Measurements from ENCODE around the gene ASCL2.

Gene ASCL2

GRCh38 chr11:2224254-2224653 is 46.1 kb downstream of the ASCL2 start:
- no peak for DNase-seq (ENCODE audit: low spot score)

GRCh38 chr11:2223153-2223794 is 47.1 kb downstream of the ASCL2 start:
- DNase-seq (ENCODE audit: low spot score), result no peak

- no peak for DNase-seq (ENCODE audit: low spot score)
Observed at GRCh38 chr11:2222451-2222850, 47.9 kb downstream of the ASCL2 start.

GRCh38 chr11:2221591-2221990 is 48.8 kb downstream of the ASCL2 start:
- DNase-seq (ENCODE audit: low spot score), result no peak

DNA sequence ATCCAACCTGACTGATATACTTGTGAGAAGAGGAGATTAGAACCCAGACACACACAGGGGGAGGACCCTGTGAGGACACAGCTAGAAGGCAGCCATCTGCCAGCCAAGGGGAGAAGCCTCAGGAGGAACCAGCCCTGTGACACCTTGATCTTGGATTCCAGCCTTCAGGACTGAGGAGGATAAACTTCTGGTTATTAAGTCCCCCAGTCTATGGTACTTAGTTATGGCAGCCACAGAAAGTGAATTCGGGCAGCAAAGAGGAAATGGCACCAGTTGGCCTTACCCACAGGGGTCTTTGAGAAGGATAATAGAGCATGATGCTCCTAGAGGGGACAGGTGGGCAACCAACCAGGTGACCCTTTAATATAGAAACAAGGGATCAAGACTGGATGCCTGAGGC is 49.4 kb downstream of the ASCL2 start:
- no peak for DNase-seq (ENCODE audit: low spot score)

DNA sequence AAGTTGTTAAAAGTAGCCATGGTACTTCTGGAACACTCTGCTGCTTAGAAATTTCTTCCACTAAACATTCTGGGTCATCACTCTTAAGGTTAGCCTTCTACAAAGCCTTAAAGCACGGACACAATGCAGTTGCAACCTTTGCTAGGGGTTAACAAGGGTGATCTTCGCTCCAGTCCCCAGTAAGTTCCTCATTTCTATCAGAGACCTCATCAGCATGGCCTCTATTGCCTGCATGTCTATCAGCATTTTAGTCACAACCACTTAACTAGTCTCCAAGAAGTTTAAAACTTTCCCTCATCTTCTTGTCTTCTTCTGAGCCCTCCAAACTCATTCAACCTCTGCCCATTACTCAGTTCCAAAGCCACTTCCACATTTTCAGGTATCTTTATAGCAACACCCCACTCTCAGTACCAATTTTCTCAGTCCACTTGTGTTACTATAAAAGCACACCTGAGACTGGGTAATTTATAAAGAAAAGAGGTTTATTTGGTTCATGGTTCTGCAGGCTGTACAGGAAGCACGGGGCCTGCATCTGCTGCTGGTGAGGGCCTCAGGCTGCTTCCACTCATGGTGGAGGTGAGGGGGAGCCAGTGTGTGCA is 50.1 kb downstream of the ASCL2 start:
- no peak for DNase-seq (ENCODE audit: low spot score)

GRCh38 chr11:2219318-2220017 is 50.9 kb downstream of the ASCL2 start:
- DNase-seq (ENCODE audit: low spot score), result no peak

Data from activated CD4-positive, alpha-beta T cell treated with anti-CD3 and anti-CD28 coated beads, Interleukin-2, Interleukin-4, amounts not matched to agents 100 ng/mL and 50 ng/mL, durations not matched to agents 16 hours and 8 hours (primary cell).